Sigmoid colon (tissue), 4 donors: Measurements from ENCODE around the gene PCSK9.

ENCODE experiments used
- CTCF ChIP-seq, 4 experiments: fragments of 450-650 bp in 3 of 4; fragments of 200-600 bp in 1 of 4; IDR thresholded peaks; one replicate each; pipeline ENCODE4 v1.5.1; 2016 to 2019; ENCODE audit warnings: antibody characterized with exemption in 4 of 4, mild to moderate bottlenecking in 3 of 4, moderate library complexity in 2 of 4
- POLR2AphosphoS5 ChIP-seq, 4 donors: sonication (generic); formaldehyde crosslinking; IDR thresholded peaks; one replicate each; pipeline ENCODE4 v1.6.1; 2017; ENCODE audit warnings: antibody characterized with exemption in 4 of 4

GRCh38 chr1:55060133-55060999, 21.0 kb downstream of the PCSK9 start:
- TF ChIP-seq POLR2AphosphoS5 (IDR thresholded peaks at IDR 0.05), result no peak
- TF ChIP-seq CTCF (IDR thresholded peaks at IDR 0.05), result no peak
